ENCODE results near the gene ST7.

DNA sequence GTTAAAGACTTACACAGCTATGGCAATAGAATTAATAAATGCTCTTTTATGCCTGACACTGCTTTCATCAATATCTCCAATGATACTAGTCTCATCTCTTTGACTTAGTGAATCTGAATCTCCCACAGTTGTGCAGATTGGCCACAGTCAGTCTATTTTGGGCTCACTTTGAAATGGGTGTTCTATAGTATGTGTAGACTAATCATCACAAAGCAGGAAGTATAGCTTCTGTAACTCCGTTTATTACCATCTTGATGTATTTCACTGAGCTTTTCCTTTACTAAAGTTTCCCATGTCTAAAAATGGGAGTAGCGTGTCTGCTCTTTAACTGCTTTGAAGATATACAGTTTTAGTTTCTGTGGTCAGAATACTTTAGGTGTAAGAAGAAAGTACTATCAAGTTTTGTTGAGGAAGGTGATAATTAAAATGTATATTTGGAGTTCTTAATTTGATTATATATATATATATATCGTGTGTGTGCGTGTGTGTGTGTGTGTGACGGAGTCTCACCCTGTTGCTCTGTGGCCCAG is 70.1 kb downstream of the ST7 start:
- TF ChIP-seq, protein P1, sequence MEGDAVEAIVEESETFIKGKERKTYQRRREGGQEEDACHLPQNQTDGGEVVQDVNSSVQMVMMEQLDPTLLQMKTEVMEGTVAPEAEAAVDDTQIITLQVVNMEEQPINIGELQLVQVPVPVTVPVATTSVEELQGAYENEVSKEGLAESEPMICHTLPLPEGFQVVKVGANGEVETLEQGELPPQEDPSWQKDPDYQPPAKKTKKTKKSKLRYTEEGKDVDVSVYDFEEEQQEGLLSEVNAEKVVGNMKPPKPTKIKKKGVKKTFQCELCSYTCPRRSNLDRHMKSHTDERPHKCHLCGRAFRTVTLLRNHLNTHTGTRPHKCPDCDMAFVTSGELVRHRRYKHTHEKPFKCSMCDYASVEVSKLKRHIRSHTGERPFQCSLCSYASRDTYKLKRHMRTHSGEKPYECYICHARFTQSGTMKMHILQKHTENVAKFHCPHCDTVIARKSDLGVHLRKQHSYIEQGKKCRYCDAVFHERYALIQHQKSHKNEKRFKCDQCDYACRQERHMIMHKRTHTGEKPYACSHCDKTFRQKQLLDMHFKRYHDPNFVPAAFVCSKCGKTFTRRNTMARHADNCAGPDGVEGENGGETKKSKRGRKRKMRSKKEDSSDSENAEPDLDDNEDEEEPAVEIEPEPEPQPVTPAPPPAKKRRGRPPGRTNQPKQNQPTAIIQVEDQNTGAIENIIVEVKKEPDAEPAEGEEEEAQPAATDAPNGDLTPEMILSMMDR (conservative IDR thresholded peaks at IDR 0.05; ENCODE audit: low read length): no peak
- TF ChIP-seq EZH2phosphoT487 (IDR thresholded peaks at IDR 0.05; ENCODE audit: borderline replicate concordance, low read depth, low read length): no peak

Data from OCI-LY7 (cell line).